Vagina (tissue), 2 donors: ENCODE measurements around the gene KLK7.

Experiments
- POLR2A ChIP-seq, 2 donors: fragments of 450-650 bp; IDR thresholded peaks; one replicate each; pipeline ENCODE4 v1.6.1; 2017; ENCODE audit warnings: antibody characterized with exemption in 2 of 2, mild to moderate bottlenecking in 2 of 2, moderate library complexity in 2 of 2
- POLR2AphosphoS5 ChIP-seq, 2 donors: sonication (generic); formaldehyde crosslinking; IDR thresholded peaks; one replicate each; pipeline ENCODE4 v1.9.0; 2017; ENCODE audit warnings: antibody characterized with exemption in 2 of 2, mild to moderate bottlenecking in 2 of 2, low read depth in 1 of 2; ENCODE audit not compliant: insufficient read depth in 1 of 2
- TF ChIP-seq, protein P1 (sequence below), 3 experiments: fragments of 450-650 bp in 2 of 3; fragments of 200-600 bp in 1 of 3; sonication (generic) in 1 of 3; IDR thresholded peaks; one replicate each; pipeline ENCODE4 v1.5.1; 2017 to 2019; ENCODE audit warnings: antibody characterized with exemption in 3 of 3, mild to moderate bottlenecking in 2 of 3, moderate library complexity in 2 of 3

DNA sequence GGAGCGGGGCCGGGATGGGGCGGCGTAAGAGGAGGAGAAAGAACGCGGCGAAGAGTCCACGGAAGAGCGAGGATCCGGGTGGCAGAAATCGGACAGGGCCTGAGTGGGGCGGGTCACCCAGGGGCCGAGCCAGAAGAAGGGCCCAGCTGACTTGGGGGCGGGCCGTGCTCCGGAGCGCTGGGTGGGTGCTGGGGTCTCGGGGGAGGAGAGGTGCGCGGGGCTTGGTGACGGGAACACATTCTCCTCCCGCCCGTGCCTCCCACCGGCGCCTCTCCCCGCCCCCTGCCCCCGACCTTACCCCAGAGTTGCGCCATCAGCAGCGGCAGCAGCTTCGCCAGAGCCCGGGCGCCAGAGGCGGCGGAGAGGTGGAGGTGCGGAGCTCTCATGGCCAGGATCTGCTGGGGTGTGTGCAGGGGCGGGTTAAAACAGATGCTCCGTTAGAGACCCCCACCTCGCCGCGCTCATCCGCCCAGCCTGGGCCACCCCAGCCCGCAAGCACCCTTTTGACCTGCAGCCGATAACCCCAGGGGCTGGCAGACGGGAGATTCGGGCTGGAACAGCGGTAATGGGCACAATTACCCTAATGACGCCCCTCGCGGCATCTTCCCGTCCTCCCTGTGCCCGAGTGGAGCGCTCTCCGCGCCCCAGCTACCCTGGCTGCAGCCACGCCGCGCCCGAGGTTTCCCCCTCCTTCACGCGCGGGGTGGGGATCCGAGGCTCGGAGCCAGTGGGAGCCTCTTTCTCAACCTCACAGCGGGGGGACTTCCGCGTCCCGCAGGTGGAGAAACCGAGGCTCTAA lies 35.2 kb upstream of the KLK7 start:
- TF ChIP-seq, protein P1, sequence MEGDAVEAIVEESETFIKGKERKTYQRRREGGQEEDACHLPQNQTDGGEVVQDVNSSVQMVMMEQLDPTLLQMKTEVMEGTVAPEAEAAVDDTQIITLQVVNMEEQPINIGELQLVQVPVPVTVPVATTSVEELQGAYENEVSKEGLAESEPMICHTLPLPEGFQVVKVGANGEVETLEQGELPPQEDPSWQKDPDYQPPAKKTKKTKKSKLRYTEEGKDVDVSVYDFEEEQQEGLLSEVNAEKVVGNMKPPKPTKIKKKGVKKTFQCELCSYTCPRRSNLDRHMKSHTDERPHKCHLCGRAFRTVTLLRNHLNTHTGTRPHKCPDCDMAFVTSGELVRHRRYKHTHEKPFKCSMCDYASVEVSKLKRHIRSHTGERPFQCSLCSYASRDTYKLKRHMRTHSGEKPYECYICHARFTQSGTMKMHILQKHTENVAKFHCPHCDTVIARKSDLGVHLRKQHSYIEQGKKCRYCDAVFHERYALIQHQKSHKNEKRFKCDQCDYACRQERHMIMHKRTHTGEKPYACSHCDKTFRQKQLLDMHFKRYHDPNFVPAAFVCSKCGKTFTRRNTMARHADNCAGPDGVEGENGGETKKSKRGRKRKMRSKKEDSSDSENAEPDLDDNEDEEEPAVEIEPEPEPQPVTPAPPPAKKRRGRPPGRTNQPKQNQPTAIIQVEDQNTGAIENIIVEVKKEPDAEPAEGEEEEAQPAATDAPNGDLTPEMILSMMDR (IDR thresholded peaks at IDR 0.05), result no peak
- TF ChIP-seq POLR2AphosphoS5 (IDR thresholded peaks at IDR 0.05; ENCODE audit: insufficient read depth in 1 of 2, low read depth in 1 of 2), result peak in 1 of 2 donors; percentile 72
- no peak for TF ChIP-seq POLR2A (IDR thresholded peaks at IDR 0.05)
